GM12878 (cell line): ENCODE results near the gene SLC4A8. TPM values are rescaled to one million over a fixed set of nuclear protein-coding genes. Genes with fewer than 3 reads are reported as not detected.

ENCODE experiments used
- ATAC-seq: fragments of 200-7000 bp; cut with Tn5 transposase; 3 replicates; pipeline ENCODE4 v1.9.1; 2020; ENCODE audit warnings: mild to moderate bottlenecking, moderate library complexity
- BruUV-seq: library from RNA; stranded (reverse); fragments of 400-500 nt; replicated peaks from 2 replicates; lab custom pipeline; 2021; lab: Mats Ljungman, UMichigan
- CTCF ChIA-PET: fragments of 300-600 bp; sonication (Branson Sonifier 250); formaldehyde crosslinking; extraction: SDS; loops from one replicate; lab custom pipeline; 2021; ENCODE audit warnings: inconsistent platforms; lab: Yijun Ruan, JAX
- POLR2A ChIA-PET: fragments of 350-600 bp; formaldehyde crosslinking; extraction: SDS; loops from one replicate; lab custom pipeline; 2021; ENCODE audit warnings: inconsistent platforms; lab: Charles Lee
- RAD21 ChIA-PET: fragments of 300-600 bp; sonication (Branson Sonifier 250); formaldehyde crosslinking; loops from one replicate; lab custom pipeline; 2023; ENCODE audit warnings: antibody characterized with exemption; ENCODE audit not compliant: unreplicated experiment; lab: Charles Lee
- SMC1A ChIA-PET: fragments of 300-600 bp; sonication (Branson Sonifier 250); formaldehyde crosslinking; loops from one replicate; lab custom pipeline; 2023; ENCODE audit not compliant: unreplicated experiment, uncharacterized antibody; lab: Charles Lee
- DNase-seq: peaks from one replicate; pipeline ENCODE4 v3.0.0-alpha.2; 2011; ENCODE audit warnings: low read depth, low spot score
- FAIRE-seq: peaks from 3 replicates; lab custom pipeline; 2011; peaks lifted over from hg19 to GRCh38; lab: Jason Lieb, UNC
- H2AFZ ChIP-seq: 2 replicates; pipeline ENCODE4 v1.6.0; 2011; ENCODE audit warnings: low read depth, low read length, control low read depth; ENCODE audit not compliant: control insufficient read depth
- H3K27ac ChIP-seq: 2 replicates; pipeline ENCODE4 v1.5.1; 2011; ENCODE audit warnings: control low read depth; ENCODE audit not compliant: control insufficient read depth, insufficient read depth
- H3K27me3 ChIP-seq, 2 experiments: replicated peaks in 1 of 2; 2 replicates each; pipeline versions ENCODE4 v1.6.0 to v1.6.1; 2011; ENCODE audit warnings: low read length in 1 of 2; ENCODE audit not compliant: control insufficient read depth in 2 of 2, insufficient read depth in 2 of 2
- H3K36me3 ChIP-seq, 2 experiments: 2 replicates each; pipeline ENCODE4 v1.5.1; 2011; ENCODE audit warnings: low read length in 1 of 2; ENCODE audit not compliant: control insufficient read depth in 2 of 2, insufficient read depth in 2 of 2
- H3K4me1 ChIP-seq: 2 replicates; pipeline ENCODE4 v1.6.1; 2011; ENCODE audit warnings: mild to moderate bottlenecking, low read length, moderate library complexity, mixed read lengths; ENCODE audit not compliant: control insufficient read depth, insufficient read depth
- H3K4me2 ChIP-seq: 2 replicates; pipeline ENCODE4 v1.6.0; 2011; ENCODE audit warnings: control low read depth; ENCODE audit not compliant: control insufficient read depth, insufficient read depth
- H3K4me3 ChIP-seq: fragments of 200-600 bp; sonication (generic); 2 replicates; pipeline ENCODE4 v1.5.1; 2016
- H3K79me2 ChIP-seq: 2 replicates; pipeline ENCODE4 v1.6.0; 2011; ENCODE audit warnings: low read length; ENCODE audit not compliant: control insufficient read depth, insufficient read depth
- H3K9ac ChIP-seq: 2 replicates; pipeline ENCODE4 v1.8.0; 2011; ENCODE audit warnings: low read length, control low read depth, mixed read lengths; ENCODE audit not compliant: control insufficient read depth, insufficient read depth
- H3K9me3 ChIP-seq: replicated peaks from 3 replicates; pipeline ENCODE4 v1.5.1; 2011; ENCODE audit warnings: mild to moderate bottlenecking, low read length; ENCODE audit not compliant: control insufficient read depth, insufficient read depth
- H4K20me1 ChIP-seq: 2 replicates; pipeline ENCODE4 v1.6.0; 2011; ENCODE audit not compliant: control insufficient read depth, insufficient read depth
- BACH1 ChIP-seq: fragments of 450-650 bp; IDR thresholded peaks from 2 replicates; pipeline ENCODE4 v1.6.1; 2017; ENCODE audit warnings: mild to moderate bottlenecking, borderline replicate concordance
- CHD2 ChIP-seq: IDR thresholded peaks from 2 replicates; pipeline ENCODE4 v1.6.1; 2011; ENCODE audit warnings: low read depth, low read length, improper control_type of control experiment, borderline replicate concordance
- ESRRA ChIP-seq: IDR thresholded peaks from 2 replicates; pipeline ENCODE4 v1.6.1; 2012; ENCODE audit warnings: mild to moderate bottlenecking, low read length, improper control_type of control experiment
- FOS ChIP-seq: IDR thresholded peaks from 3 replicates; pipeline ENCODE4 v1.6.1; 2011; ENCODE audit warnings: borderline replicate concordance; ENCODE audit not compliant: insufficient read length; ENCODE audit errors: extremely low read depth
- HDAC6 ChIP-seq: fragments of 200-600 bp; sonication (generic); IDR thresholded peaks from one replicate; pipeline ENCODE4 v1.8.0; 2017; ENCODE audit warnings: antibody characterized with exemption; ENCODE audit not compliant: unreplicated experiment
- JUNB ChIP-seq: IDR thresholded peaks from 2 replicates; pipeline ENCODE4 v1.6.1; 2016; ENCODE audit warnings: antibody characterized with exemption, mild to moderate bottlenecking
- MTA2 ChIP-seq: fragments of 450-650 bp; IDR thresholded peaks from 2 replicates; pipeline ENCODE4 v1.6.1; 2016; ENCODE audit warnings: low read depth, mild to moderate bottlenecking, moderate library complexity
- RBBP5 ChIP-seq: fragments of 200-600 bp; sonication (generic); conservative IDR thresholded peaks from 2 replicates; pipeline ENCODE4 v1.6.1; 2016
- SP1 ChIP-seq: IDR thresholded peaks from one replicate; pipeline ENCODE4 v1.6.1; 2011; ENCODE audit warnings: low read depth, low read length
- YBX1 ChIP-seq: fragments of 450-650 bp; IDR thresholded peaks from 2 replicates; pipeline ENCODE4 v1.6.1; 2016; ENCODE audit warnings: antibody characterized with exemption
- ZNF274 ChIP-seq: IDR thresholded peaks from one replicate; pipeline ENCODE4 v1.8.0; 2011; ENCODE audit not compliant: insufficient read length, insufficient read depth
- ZSCAN29 ChIP-seq: fragments of 450-650 bp; IDR thresholded peaks from 2 replicates; pipeline ENCODE4 v1.6.1; 2017; ENCODE audit warnings: mild to moderate bottlenecking, moderate library complexity
- WGBS: methylation state at CpG from one replicate; pipeline ENCODE4 v1.1.6; 2016; ENCODE audit warnings: low lambda C conversion rate; ENCODE audit not compliant: insufficient replicate concordance, insufficient coverage; ENCODE audit errors: missing lambda C conversion rate; 5-methylcytosine and 5-hydroxymethylcytosine counted together
- in situ Hi-C: fragments of 300-500 bp; cut with MboI; formaldehyde crosslinking; loops from 9 replicates; pipeline ENCODE4 v1.14.3; 2018; ENCODE audit warnings: mixed read lengths
- intact Hi-C: fragments of 100-400 bp; cut with micrococcal nuclease; formaldehyde crosslinking; loops from one replicate; pipeline ENCODE4 v1.14.2; 2022; ENCODE audit not compliant: unreplicated experiment
- polyA plus RNA-seq, 11 experiments: library from polyadenylated mRNA; depleted of rRNA in 4 of 11; unstranded in 6 of 11; stranded (reverse) in 5 of 11; fragments of >200 nt; fragmentation: Nextera tagmentation in 4 of 11; fragmentation: Illumina TruSeq in 1 of 11; extraction: Ambion mirVana in 4 of 11; extraction: Trizol in 1 of 11; gene quantifications; 1 replicate in 1 of 11; 2 replicates in 10 of 11; pipeline versions ENCODE4 v1.2.1 to v1.2.3, GENCODE V29; 2011 to 2016; ENCODE audit warnings: inconsistent platforms in 2 of 11, missing spikeins in 2 of 11, low read depth in 1 of 11
- total RNA-seq, 4 experiments: library from RNA; depleted of rRNA in 3 of 4; stranded (reverse); fragments of >200 nt in 3 of 4; fragmentation: Illumina TruSeq in 1 of 4; extraction: Trizol in 1 of 4; gene quantifications; 2 replicates each; pipeline versions ENCODE4 v1.2.1 to v1.2.3, GENCODE V29; 2013 to 2021
- TF ChIP-seq, protein P1 (sequence below): IDR thresholded peaks from 2 replicates; pipeline ENCODE4 v1.6.1; 2011; ENCODE audit warnings: borderline replicate concordance, low read depth, mild to moderate bottlenecking, moderate library complexity, mixed read lengths, low read length; ENCODE audit not compliant: insufficient read depth; ENCODE audit errors: extremely low read length
- TF ChIP-seq, protein P2 (sequence below): IDR thresholded peaks from 2 replicates; pipeline ENCODE4 v1.6.1; 2012; ENCODE audit warnings: improper control_type of control experiment, low read depth, low read length; ENCODE audit not compliant: insufficient replicate concordance

SLC4A8 gene
- total and polyA plus RNA-seq, 10 of the 15 experiments (the other 5 are each of a cell fraction or from before 2014, with no cell fraction given), result 1.4 to 7.7 (median 3.7) TPM

DNA sequence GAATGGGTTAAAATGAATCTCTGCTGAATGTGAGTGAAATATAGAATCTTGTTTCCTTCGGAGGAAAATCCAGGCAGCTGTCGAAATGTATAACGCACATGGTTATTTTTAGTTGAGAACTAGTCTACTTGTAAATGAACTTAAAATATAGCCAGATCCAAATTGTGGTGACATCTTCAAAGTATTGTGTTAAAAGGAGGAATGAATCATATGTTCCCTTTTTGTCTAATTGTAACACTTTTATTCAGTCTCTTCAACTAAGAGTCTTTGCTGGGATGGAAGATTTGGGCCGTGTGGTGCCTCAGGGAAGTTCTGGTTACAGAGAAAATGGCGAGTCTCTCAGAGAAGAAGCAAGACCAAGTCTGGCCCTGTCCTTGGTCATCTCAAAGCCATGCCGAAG, 82.5 kb downstream of the SLC4A8 start:
- Histone ChIP-seq H3K27ac (no peak overlapping the region), H3K9ac (no peak overlapping the region), H2AFZ (no peak overlapping the region), H3K27me3 (no peaks in the 10 kb centered on the region), H3K4me3 (no peak overlapping the region), H3K79me2 (no peaks in the 10 kb centered on the region), H3K9me3 (no peaks in the 10 kb centered on the region), H4K20me1 (no peaks in the 10 kb centered on the region), H3K36me3 (no peaks in the 10 kb centered on the region), H3K4me2 (no peak overlapping the region)
- no TSS peak for BruUV-seq
- ChIA-PET CTCF (no interaction called here), POLR2A (no interaction called here), RAD21 (no interaction called here), SMC1A (no interaction called here)
- intact Hi-C loops, result no loop called here
- ATAC-seq (no peak), DNase-seq (no peak), FAIRE-seq (no peak)
- 79% methylated on average over 6 of the region's 6 CpGs for WGBS
- no peak for TF ChIP-seq FOS
- TF ChIP-seq, all 136 proteins: peak for 0
- H3K4me1 ChIP-seq, result peaks cover 2% of the 10 kb centered on the region
- in situ Hi-C loops, result no loop called here

DNA sequence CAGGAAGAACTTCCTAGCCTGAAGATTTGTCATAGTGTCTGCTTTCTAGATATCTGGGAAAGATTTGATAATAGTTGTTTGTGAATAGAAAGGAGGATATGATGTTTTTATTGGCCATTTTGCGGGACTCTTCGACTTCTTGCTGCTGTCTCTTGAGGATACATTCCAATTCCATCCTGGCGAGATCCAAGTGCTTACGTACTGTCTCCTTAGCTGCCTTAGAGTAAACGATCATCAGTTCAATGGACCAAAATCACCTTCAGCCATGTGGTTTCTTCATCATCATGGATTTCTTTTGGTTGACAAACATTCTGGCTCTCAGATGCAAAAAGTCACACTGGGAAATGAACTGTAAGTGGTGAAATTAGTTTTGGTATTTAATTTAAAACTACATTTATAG, 83.7 kb downstream of the SLC4A8 start:
- Histone ChIP-seq H3K9me3 (no peaks in the 10 kb centered on the region), H4K20me1 (no peaks in the 10 kb centered on the region), H3K9ac (no peak overlapping the region), H3K4me1 (no peaks in the 10 kb centered on the region), H3K27ac (no peak overlapping the region), H3K4me2 (no peak overlapping the region), H3K36me3 (no peaks in the 10 kb centered on the region), H3K27me3 (no peaks in the 10 kb centered on the region), H3K4me3 (no peak overlapping the region), H3K79me2 (no peaks in the 10 kb centered on the region), H2AFZ (no peak overlapping the region)
- WGBS, result 69% methylated on average over 5 of the region's 5 CpGs
- CTCF ChIA-PET, result no interaction called here
- BruUV-seq, result no TSS peak
- no peak for FAIRE-seq
- no peak for ATAC-seq
- DNase-seq, result no peak
- in situ Hi-C loops (no loop called here), intact Hi-C loops (no loop called here)
- SMC1A ChIA-PET, result no interaction called here
- RAD21 ChIA-PET, result no interaction called here
- POLR2A ChIA-PET, result no interaction called here
- TF ChIP-seq ESRRA (no peak), CHD2 (no peak), JUNB (no peak), BACH1 (no peak), HDAC6 (no peak), ZSCAN29 (no peak), ZNF274 (no peak), MTA2 (no peak), RBBP5 (no peak), SP1 (no peak), YBX1 (no peak)
- TF ChIP-seq, protein P1, sequence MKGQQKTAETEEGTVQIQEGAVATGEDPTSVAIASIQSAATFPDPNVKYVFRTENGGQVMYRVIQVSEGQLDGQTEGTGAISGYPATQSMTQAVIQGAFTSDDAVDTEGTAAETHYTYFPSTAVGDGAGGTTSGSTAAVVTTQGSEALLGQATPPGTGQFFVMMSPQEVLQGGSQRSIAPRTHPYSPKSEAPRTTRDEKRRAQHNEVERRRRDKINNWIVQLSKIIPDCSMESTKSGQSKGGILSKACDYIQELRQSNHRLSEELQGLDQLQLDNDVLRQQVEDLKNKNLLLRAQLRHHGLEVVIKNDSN, result no peak
- TF ChIP-seq, protein P2, sequence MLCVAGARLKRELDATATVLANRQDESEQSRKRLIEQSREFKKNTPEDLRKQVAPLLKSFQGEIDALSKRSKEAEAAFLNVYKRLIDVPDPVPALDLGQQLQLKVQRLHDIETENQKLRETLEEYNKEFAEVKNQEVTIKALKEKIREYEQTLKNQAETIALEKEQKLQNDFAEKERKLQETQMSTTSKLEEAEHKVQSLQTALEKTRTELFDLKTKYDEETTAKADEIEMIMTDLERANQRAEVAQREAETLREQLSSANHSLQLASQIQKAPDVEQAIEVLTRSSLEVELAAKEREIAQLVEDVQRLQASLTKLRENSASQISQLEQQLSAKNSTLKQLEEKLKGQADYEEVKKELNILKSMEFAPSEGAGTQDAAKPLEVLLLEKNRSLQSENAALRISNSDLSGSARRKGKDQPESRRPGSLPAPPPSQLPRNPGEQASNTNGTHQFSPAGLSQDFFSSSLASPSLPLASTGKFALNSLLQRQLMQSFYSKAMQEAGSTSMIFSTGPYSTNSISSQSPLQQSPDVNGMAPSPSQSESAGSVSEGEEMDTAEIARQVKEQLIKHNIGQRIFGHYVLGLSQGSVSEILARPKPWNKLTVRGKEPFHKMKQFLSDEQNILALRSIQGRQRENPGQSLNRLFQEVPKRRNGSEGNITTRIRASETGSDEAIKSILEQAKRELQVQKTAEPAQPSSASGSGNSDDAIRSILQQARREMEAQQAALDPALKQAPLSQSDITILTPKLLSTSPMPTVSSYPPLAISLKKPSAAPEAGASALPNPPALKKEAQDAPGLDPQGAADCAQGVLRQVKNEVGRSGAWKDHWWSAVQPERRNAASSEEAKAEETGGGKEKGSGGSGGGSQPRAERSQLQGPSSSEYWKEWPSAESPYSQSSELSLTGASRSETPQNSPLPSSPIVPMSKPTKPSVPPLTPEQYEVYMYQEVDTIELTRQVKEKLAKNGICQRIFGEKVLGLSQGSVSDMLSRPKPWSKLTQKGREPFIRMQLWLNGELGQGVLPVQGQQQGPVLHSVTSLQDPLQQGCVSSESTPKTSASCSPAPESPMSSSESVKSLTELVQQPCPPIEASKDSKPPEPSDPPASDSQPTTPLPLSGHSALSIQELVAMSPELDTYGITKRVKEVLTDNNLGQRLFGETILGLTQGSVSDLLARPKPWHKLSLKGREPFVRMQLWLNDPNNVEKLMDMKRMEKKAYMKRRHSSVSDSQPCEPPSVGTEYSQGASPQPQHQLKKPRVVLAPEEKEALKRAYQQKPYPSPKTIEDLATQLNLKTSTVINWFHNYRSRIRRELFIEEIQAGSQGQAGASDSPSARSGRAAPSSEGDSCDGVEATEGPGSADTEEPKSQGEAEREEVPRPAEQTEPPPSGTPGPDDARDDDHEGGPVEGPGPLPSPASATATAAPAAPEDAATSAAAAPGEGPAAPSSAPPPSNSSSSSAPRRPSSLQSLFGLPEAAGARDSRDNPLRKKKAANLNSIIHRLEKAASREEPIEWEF, result no peak
